NCI-H2196 (cell line): ENCODE measurements around the gene DAPK1.

Experiments
- DNase-seq: peaks from one replicate; lab custom pipeline; 2025; ENCODE audit not compliant: unreplicated experiment; lab: John Stamatoyannopoulos, UW

The DAPK1 gene

DNA sequence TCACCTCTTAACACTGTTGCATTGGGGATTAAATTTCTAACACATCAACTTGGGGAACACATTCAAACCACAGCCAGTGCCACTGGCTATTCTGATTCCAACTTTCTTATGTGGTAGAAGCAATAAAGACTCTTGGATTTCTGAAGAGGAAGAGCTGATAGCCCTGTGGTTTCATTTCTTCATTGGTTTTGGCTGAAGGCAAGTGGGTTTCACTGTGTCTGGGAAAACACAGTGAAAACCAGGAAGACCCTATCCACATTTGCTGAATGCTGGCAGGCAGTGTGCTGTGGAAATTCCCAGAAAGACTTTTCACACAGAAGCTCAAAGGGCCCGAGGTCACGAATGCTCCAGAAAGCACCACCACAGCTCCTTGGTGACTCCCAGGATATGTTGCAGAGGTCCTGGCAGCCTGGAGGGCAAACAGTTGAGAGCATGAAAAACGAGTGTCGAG lies 67.1 kb downstream of the DAPK1 start:
- DNase-seq = no peak

DNA sequence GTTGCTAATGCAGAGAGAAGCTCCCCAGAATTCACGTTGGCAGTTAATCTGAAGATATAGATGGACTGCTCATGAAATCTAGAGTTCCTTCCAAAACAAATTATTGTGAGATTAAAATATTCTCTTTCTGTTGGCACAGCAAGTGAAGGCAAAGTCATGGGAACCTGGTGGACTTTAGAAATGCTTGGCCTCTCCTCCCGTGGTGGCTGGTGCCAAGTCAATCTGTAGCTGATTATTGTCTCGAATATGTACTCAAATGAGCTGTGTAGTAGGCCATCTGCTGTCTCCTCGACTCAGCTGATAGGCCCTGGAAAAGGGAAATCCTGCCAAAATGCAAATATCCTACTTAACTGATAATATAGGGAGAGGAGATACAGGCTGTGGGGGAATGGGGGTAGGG lies 69.3 kb downstream of the DAPK1 start:
- peak; percentile 43 for DNase-seq

DNA sequence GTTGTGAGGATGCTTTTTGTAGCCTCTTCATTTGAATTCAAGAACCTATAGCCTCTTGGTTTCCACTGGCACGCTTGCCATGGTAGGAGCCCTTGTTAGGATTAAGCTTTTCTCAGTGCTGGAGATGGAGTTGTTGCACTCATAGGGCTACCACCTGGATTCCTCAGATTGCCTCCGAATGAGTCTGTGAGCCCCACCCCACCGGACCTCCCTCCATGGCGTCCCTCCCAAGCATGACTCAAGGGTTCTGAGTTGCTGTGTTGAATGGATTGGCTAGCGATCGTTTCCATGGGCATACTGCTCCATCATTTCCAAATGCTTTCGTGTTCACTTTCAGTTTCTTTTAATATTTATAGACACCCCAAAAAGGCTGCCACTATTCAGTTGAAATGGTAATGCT lies 69.9 kb downstream of the DAPK1 start:
- DNase-seq = no peak

DNA sequence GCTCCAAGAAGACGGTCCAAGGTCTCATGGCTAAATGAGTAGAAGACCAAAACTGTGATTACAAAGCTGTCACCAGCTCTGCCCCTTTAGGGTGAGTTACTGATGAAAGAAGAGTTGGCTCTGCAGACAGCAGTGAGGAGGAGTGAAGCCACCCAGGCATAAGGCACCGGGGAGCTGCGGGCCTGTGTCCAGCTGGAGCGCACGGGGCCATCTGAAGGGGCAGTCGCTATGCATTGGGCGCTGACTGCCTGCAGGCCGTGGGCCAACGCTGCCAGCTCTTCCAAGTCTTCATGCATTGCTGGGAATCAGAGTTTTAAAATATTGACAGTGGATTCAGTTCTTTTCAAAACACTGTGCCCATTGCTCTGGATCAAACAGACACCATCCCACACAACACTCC lies 70.3 kb downstream of the DAPK1 start:
- DNase-seq = no peak

DNA sequence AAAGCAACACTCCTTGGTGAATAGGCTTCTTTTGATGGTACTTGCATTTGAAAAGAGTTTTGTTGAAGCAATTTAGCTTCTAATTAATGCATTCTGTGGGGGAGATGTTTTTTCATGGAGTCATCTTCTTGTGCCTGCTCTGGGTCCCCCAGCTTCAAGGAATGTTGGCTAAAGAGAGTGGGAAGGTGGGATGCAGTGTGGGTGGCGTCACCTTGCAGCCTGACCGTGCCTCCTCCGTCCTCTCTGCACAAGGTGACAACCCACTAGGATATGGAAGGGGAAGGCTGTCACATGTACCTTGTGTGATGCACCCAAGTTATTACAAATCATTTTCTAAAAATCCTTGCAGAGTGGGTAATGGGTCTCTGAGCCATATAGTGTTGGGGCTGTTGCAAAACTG lies 70.7 kb downstream of the DAPK1 start:
- DNase-seq = no peak

DNA sequence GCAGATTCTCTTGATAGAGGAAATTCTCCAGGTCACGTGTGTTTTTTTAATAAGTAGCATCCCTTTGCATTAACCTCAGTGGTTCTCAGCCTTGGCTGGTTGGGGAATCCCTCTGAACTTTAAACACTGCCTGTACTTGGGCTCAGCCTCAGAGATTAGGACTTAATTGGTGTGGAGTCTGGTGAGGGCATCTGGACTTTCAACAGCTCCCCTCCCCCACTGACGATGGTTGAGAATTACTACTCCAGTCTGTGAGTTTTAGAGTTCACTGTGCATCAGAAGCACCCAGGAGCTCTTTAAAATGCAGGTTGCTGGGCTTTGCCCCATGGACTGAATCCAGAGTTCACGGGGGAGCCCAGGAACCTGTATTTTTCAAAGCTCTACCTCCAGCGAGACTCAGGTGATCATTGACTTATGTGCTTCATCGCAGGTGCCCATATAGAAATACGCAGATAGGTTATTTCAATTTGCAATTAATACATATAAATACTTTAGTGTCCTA lies 71.4 kb downstream of the DAPK1 start:
- DNase-seq = no peak

DNA sequence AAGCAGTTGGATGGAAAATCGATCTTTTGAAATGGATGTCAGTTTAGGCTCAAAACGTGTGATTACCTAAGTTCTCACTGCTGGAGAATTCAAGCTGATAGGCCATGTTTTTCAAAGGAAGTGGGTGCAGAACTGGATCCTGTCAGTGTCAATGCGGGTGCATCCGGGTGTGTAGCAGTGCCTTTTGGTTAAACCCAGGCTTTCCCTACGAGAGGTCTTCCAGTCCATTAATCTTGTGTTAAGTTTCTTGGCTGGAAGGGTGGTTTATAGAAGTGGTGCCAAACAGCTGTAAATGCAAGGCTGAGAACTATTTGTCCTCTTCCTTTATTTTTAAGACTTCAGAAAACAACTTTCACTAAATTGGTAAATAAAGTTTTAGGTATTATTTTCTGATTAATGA lies 71.9 kb downstream of the DAPK1 start:
- no peak for DNase-seq

DNA sequence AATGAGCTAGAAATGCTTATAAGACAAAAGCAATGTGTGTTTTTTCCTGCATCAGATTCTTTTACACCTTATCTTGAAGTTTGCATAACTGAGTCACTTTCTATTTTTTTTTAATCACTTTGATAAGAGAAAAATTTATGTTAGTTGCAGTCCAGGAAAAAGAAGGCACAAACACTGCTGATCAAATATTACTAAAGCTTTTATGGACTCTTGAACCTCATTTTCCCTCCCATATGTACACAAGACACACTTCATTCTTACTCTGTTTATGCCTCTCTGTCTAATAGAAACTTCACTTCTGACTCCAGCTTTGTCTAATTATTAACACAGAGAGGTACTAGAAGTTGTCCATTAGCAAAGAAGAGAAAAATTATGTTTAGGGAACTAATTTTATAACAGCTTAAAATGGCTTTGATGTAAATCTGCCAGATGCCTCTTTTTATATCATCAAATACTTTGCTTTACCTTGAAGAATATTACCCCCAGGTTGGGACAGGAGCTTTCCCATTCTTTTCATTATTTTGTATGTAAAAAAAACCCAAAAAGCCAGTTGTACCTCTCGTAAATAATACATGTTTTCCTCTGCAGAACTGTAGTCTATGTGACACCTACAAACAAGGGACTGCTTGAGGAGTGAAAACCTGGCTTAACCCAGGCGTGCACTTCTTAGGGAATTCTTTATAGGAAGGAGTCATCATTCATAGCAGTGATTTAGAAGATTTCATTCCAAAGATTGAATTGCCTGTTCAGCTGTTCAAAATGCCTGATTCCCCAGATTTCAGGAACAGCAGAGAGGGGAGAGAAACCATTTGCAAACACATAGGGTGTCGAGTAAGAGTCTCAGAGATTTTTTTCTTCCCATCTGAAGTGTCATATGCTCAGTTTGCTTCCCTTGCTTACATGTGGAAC lies 72.6 kb downstream of the DAPK1 start:
- no peak for DNase-seq

DNA sequence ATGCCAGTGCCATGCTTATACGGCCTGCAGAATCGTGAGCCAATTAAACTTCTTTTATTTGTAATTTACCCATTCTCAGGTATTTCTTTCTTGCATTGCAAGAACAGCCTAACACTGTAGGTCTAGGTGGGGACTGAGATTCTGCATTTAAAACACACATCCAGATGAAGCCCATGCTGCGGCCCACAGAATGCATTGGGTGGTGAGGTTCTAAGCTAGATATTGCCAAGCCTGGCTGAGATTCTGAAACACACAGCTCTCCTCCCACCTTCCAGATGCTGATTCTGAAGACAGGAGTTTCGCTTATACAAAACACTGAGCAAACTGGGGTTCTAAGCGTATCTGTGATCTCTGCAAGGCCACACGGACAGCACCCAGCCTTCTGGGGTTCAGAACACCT lies 75.1 kb downstream of the DAPK1 start:
- no peak for DNase-seq

DNA sequence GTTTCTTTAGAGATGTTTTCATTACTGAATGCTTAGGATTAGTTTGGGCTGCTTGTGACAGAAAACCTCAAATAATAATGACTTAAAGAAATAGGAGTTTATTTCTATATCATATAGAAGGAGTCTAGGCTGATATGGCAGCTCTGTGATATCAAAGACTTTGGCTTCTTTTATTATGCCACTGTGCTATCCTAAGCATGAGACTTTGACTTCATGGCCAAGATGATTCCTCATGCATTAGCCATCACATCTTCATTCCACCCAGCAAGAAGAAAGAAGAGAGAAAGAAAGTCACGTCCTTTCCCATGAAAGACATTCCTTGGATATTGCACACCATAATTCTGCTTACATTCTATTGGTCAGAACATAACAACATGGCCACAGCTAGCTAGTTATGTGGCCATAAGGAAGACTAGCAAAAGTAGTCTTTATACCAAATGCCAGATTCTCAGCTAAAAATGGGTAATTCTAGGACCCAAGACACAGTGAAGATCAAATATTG lies 76.2 kb downstream of the DAPK1 start:
- no peak for DNase-seq

DNA sequence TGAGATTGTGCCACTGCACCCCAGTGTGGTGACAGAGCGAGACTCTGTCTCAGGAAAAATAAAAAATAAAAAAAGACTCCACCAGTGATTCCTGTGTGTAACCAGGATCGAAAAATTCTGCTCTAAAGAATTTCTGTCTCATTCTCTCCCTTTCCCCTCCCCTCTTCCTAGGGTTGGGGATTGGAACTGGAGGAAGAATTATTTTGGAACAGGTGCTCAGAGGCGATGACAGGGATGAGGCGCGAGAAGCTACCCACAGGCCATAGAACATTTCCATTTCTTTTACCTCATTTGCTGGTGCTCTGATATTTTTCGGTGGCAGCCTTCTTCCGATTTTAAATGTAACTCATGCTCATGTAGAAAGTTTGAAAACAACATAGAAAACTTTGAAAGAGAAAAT lies 80.1 kb downstream of the DAPK1 start:
- DNase-seq = no peak

DNA sequence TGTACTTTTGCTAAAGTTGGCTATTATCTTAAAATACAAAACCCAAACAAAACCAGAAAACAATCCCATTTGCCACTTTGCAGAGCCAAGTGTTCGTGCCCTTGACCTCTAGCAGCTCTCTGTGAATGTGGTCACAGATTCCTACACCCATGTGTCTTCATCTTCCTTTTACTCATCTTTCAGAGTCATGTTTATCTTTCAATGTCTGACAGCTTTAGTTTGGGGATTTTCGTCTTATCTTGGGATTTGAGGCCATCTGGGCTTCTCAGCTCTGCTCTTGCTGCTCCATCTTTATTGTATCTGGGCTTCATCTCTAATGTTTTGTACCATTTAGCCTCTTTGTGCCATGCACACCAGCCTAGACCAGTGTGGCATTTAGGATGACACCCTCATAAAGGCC lies 81.0 kb downstream of the DAPK1 start:
- DNase-seq = no peak

DNA sequence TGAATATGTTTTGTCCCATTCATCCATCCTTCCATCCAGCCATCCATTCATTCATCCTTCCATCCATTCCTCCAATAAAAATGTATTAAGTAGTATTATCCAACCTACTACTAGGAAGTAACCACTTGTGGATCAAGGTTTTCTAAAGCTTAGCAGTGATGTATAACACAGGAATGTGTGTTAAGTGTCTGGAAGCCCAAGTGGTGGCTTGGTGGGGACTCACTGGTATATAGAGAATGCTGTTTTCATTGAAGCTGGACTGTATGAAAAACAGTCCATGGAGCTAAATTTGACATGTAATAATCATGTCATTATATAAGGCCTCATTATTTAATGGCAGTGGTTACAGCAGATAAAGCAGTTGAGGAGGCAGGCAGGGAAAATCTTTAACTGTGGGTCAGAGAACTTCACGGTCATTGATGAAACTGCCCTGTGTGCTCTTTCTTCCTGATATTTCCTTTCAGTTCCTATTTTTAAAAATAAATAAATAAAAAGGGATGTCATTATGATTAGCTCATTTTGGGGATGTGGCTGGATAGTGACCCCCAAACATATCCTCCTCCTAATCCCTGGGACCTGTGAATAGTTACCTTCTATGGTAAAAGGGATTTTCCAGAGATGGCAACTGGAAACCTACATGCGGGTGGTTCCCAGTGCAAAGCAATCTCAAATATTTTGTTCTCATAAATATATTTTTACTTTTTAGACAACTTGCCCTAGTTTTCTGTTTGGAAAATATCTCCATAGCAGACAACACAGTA lies 82.3 kb downstream of the DAPK1 start:
- DNase-seq = no peak

DNA sequence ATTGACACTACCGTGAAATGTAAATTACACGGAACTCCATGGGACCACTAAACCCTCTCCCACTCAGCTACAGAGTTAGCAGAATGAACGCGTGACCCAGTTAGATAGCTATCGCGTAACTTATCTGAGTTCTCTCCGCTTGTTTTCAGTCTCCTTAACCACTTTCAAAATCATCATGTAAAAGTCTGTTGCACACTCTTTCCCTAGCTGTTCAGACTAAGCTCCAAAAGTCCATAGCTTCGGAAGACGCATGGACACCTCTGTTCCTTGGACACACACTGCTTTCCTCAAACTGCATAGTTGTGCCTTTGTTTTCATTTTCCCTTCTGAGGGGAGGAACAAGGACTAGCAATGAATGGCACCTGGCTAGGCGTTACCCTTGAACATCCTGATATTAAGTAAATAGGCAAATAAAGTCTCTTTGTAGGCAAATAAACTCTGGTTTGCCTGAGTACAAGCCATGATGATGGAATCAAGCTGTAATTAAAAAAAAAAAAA lies 83.3 kb downstream of the DAPK1 start:
- DNase-seq = no peak

DNA sequence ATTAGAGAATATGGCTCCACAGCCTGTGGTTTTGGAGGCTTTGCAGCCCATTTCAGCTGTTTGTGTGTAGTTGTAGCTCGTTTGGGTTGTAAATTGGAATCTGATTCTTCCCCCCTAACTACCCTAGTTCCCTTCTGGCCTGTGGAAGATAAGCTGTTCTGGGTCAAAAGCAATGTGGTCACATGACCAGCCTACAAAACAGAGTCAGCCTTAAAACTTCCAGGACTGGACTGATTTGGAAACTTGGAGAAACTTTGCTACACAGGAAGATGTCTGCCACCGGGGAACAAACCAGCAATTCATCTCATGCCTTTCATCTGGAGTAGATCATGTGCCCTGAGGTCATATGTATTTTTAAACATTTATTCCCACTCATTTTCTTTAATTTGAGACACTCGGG lies 83.8 kb downstream of the DAPK1 start:
- DNase-seq = no peak

DNA sequence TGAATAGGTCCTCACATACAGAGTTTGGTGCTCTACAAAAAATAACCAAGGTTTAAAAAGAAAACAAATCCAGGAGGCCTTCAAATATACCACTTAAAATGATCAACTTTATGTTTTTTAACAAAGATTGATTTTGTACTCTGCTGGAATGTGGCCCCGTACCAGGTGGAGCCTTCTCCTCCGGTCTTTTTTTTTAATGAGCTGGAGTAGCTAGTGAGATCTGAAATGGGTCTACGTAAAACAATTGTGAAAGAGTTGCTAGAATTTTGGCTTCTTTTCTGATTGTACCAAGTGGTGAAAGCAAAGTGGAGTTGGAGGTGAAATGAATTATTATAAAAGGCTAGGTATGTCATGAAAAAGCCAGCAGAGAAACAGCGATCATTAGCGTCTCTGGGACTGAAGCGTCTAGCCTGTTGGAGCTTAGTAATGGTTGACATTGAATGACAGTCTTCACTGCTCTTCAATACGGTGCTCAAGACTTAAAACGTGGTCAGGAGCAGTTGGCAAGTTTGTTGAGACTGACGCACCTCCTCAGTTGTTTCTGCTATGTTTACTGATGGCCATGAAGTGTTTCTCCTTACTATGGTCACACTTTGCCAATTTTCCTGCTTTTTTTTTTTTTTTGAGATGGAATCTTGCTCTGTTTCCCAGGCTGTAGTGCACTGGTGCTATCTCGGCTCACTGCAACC lies 84.4 kb downstream of the DAPK1 start:
- DNase-seq = no peak

DNA sequence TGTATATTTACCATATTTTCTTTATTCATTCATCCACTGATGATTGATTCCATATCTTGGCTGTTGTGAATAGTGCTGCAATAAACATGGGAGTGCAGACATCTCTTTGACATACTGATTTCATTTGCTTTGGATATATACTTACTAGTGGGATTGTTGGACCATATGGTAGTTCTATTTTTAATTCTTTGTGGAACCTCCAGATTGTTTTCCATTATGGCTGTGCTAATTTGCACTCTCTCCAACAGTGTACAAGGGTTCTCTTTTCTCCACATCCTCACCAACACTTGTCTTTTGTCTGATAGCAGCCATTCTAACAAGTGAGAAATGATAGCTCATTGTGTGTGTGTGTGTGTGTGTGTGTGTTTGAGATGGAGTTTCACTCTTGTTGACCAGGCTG lies 86.7 kb downstream of the DAPK1 start:
- DNase-seq = no peak

DNA sequence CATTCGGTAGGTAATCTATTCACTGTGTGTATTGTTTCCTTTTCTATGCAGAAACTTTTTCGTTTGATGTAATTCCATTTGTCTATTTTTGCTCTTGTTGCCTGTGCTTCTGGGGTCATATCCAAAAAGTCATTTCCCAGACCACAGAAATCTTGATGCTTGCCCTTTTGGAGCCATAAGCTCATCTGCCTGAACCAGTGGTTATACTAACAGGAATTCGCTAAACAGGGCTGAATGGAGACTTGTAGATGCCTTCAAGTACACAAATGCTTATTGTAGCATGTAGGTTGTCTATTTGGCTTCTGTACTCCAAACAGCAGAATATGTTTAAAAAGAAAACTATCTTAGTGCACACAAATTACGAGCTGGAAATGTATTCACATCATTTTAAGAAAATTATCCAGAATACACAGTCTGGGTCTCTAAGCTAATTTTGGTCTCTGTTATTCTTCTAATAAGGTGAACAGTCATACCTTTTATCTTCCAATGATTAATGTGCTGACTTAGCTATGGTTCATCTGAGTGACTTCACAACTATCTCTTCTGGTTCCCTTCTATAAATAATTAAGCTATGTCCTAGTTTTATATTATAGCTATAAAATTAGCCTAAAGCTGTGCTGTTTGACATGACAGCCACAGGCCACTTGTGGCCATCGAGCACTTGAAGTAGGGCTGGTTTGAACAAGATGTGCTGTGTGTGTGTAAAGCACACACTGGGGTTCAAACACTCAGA lies 87.6 kb downstream of the DAPK1 start:
- no peak for DNase-seq

DNA sequence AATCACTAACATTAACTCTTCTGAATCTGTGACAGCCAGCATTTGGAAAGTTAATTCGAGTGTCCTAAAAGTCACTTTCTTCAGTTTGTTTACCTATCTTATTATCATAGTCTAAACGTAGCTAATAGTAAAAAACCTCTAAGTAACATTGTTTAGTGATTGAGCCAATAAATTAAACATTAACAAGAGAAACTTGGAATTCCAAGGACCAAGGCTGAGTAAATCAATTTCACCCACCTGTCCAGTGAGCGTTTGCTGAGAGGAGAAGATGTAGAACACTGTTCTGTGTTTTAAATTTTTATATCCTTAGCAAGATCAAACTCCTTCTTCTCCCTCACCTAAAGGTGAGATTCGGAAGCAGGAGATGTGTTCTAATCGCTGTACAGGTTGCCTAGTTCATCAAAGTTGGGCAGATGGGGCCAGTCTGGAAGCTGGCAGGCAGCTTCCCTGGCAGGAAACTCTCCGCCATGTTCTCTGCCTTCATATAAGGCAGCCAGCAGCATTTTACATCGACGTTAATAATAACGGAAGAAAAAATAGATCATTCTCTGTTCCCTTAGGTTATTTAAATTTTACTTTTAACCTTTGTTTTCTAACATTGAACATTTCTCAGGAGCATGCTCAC lies 89.2 kb downstream of the DAPK1 start:
- no peak for DNase-seq

DNA sequence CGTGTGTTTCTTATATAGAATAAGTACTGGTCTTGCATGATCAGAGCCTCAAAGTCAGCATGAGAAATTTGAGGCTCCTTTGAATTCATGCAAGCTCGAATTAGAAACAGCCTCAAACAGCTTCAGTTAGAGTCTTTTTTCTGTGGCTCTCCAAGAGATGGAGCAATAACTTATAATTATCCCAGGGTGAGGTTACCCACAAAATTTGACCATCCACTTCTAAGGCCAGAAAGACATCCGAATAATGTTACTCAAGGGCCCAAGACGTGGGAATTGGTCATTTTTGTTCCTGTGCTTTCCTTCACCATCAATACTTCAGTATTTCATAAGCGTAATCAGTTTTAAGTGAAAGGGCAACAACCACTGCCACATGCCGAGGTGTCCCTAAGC lies 89.7 kb downstream of the DAPK1 start:
- DNase-seq = no peak
